GM15510 (cell line): ENCODE results near the gene TNFSF15.

Source experiments
- POLR2A ChIP-seq: IDR thresholded peaks from 3 replicates; pipeline ENCODE4 v1.6.1; 2011; ENCODE audit warnings: borderline replicate concordance; ENCODE audit not compliant: insufficient read length; ENCODE audit errors: extremely low read depth

TNFSF15 gene

GRCh38 chr9:114754581-114754980, 51.3 kb downstream of the TNFSF15 start:
- no peak for TF ChIP-seq POLR2A

- TF ChIP-seq POLR2A: no peak
Measured at GRCh38 chr9:114746591-114747346, 59.1 kb downstream of the TNFSF15 start.

DNA sequence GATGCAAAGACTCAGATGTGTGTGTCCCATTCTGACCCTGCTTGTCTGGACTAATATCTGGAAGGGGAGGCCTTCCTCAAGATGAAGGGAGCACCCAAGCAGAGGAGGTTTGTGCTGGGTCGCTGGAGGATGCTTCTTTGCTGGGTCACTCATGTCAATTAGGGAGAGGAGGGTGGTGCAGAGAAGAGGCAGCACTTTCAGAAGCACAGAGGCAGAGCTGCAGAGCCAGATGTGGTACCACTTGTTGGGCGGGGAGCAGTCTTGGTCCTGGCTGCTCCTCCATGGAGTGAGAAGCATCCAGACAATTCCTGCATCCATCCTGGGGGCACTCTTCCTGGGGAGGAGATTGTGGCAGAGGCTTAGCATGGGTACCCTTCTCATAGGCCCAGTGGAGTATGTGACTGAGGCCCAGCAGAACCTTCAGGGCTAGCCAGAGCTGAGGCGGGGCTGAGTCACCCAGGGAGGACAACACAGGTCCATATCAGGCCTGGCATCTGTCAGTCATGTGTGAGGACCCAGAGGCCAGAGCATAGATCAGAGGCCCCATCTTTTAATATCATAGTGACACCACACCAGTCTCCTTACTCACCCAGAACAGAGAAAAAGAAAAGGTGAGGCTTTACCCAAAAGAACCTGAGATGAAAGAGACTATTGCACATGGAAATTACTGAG, 59.8 kb downstream of the TNFSF15 start:
- no peak for TF ChIP-seq POLR2A

DNA sequence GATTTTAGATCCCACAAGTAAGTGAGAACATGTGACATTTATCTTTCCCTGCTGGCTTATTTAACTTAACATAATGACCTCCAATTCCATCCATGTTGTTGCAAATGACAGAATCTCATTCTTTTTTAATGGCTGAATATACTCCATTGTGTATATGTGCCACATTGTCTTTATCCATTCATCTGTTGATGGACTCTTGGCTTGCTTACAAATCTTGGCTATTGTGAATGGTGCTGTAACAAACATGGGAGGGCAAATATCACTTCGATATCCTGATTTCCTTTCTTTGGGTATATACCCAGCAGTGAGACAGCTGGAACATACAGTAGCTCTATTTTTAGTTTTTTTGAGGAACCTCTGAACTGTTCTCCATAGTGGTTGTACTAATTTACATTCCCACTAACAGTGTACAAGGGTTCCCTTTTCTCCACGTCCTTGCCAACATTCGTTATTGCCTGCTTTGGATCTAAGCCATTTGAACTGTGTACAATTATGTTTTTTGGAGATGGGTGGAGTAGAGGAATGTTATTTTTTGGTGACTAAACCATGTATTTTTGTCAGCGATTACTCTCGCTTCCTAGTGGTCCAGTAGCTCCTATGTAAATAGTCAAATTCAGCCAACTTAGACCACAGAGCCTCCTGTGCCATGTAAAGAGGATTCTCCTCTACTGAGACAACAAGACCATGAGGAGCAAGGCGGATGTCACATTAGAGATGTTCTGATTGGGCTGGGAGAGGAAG, 60.6 kb downstream of the TNFSF15 start:
- TF ChIP-seq POLR2A: no peak

- no peak for TF ChIP-seq POLR2A
Measured at GRCh38 chr9:114743446-114743845, 62.4 kb downstream of the TNFSF15 start.

- TF ChIP-seq POLR2A: no peak
Measured at GRCh38 chr9:114742947-114743346, 62.9 kb downstream of the TNFSF15 start.

- no peak for TF ChIP-seq POLR2A
Measured at GRCh38 chr9:114738581-114739316, 67.1 kb downstream of the TNFSF15 start.

DNA sequence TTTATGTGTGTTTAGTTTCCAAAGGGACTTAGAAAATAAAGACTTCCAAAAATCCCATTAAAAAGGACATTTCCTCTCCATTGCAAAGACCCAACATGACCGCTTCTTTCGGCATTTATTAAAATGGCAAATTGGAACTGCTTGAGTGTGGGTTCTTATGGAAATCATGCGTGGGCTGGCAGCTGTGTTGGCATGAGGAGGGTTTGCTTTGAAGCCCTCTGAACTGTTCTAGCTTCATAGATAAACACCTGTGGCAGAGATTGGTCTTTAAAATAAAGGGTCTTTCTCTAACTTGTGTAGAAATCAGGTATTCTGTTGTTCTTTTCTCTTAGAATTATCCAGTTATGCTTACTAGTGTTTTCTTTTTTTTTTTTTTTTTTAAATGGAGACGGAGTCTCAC, 68.0 kb downstream of the TNFSF15 start:
- no peak for TF ChIP-seq POLR2A

- no peak for TF ChIP-seq POLR2A
Measured at GRCh38 chr9:114737118-114737517, 68.7 kb downstream of the TNFSF15 start.

- no peak for TF ChIP-seq POLR2A
Measured at GRCh38 chr9:114735704-114736103, 70.1 kb downstream of the TNFSF15 start.
